HepG2 (cell line): Measurements from ENCODE around the gene TMCC1. TPM values are rescaled to one million over a fixed set of nuclear protein-coding genes. Genes with fewer than 3 reads are reported as not detected.

ENCODE experiments used
- CREB1 ChIP-seq, 2 experiments: fragments of 450-650 bp in 1 of 2; IDR thresholded peaks; 2 replicates each; pipeline ENCODE4 v1.6.1; 2016 to 2017; ENCODE audit warnings: control low read depth in 1 of 2, mild to moderate bottlenecking in 1 of 2, missing compliant biosample characterization in 1 of 2, missing genetic modification characterization in 1 of 2
- FOXC1 ChIP-seq: sonication (generic); formaldehyde crosslinking; IDR thresholded peaks from 2 replicates; pipeline ENCODE4 v1.8.0; 2022; ENCODE audit warnings: mild to moderate bottlenecking, missing genetic modification reagents, borderline replicate concordance
- GATAD2A ChIP-seq: IDR thresholded peaks from 2 replicates; pipeline ENCODE4 v1.6.1; 2016
- GFI1 ChIP-seq: sonication (generic); formaldehyde crosslinking; IDR thresholded peaks from 2 replicates; pipeline ENCODE4 v1.5.0; 2020; ENCODE audit warnings: missing genetic modification reagents, mild to moderate bottlenecking, borderline replicate concordance
- HNRNPUL1 ChIP-seq: fragments of 200-400 bp; formaldehyde crosslinking; IDR thresholded peaks from 2 replicates; pipeline ENCODE4 v1.6.1; 2017; ENCODE audit warnings: low read depth, mild to moderate bottlenecking, low read length, moderate library complexity
- HOXA9 ChIP-seq: sonication (generic); formaldehyde crosslinking; IDR thresholded peaks from 2 replicates; pipeline ENCODE4 v1.8.1; 2022; ENCODE audit warnings: missing genetic modification reagents, mild to moderate bottlenecking, moderate library complexity, borderline replicate concordance
- IRF2 ChIP-seq: IDR thresholded peaks from 2 replicates; pipeline ENCODE4 v1.6.1; 2018; ENCODE audit warnings: missing genetic modification reagents, missing compliant biosample characterization
- MIER3 ChIP-seq: IDR thresholded peaks from 2 replicates; pipeline ENCODE4 v1.6.1; 2016; ENCODE audit warnings: missing compliant biosample characterization, borderline replicate concordance
- NR2C2 ChIP-seq: sonication (generic); formaldehyde crosslinking; IDR thresholded peaks from 2 replicates; pipeline ENCODE4 v1.4.0; 2020; ENCODE audit warnings: missing genetic modification reagents, mild to moderate bottlenecking, moderate library complexity, borderline replicate concordance
- NR2F6 ChIP-seq, 2 experiments: IDR thresholded peaks; 2 replicates each; pipeline ENCODE4 v1.6.1; 2016; ENCODE audit warnings: antibody characterized with exemption in 1 of 2, mild to moderate bottlenecking in 1 of 2
- PHB2 ChIP-seq: fragments of 450-650 bp; IDR thresholded peaks from 2 replicates; pipeline ENCODE4 v1.6.1; 2018; ENCODE audit not compliant: partially characterized antibody
- PHF20 ChIP-seq: sonication (generic); formaldehyde crosslinking; IDR thresholded peaks from 2 replicates; pipeline ENCODE4 v1.5.0; 2020; ENCODE audit warnings: mild to moderate bottlenecking, missing genetic modification reagents
- PITX1 ChIP-seq: sonication (generic); formaldehyde crosslinking; IDR thresholded peaks from 2 replicates; pipeline ENCODE4 v1.5.1; 2020; ENCODE audit warnings: mild to moderate bottlenecking, missing genetic modification reagents
- PPARG ChIP-seq: conservative IDR thresholded peaks from 2 replicates; pipeline ENCODE4 v1.6.1; 2016; ENCODE audit warnings: missing biosample characterization, missing genetic modification reagents
- RAD51 ChIP-seq: fragments of 450-650 bp; IDR thresholded peaks from 2 replicates; pipeline ENCODE4 v1.6.1; 2016; ENCODE audit warnings: borderline replicate concordance
- RELA ChIP-seq: sonication (generic); formaldehyde crosslinking; IDR thresholded peaks from 2 replicates; pipeline ENCODE4 v1.4.0; 2020; ENCODE audit warnings: missing genetic modification reagents
- SMAD1 ChIP-seq: sonication (generic); formaldehyde crosslinking; IDR thresholded peaks from 2 replicates; pipeline ENCODE4 v1.4.0; 2020; ENCODE audit warnings: missing genetic modification reagents, low read depth, mild to moderate bottlenecking, borderline replicate concordance
- SMARCC2 ChIP-seq: fragments of 450-650 bp; IDR thresholded peaks from 2 replicates; pipeline ENCODE4 v1.6.1; 2017; ENCODE audit warnings: antibody characterized with exemption, mild to moderate bottlenecking
- SRF ChIP-seq: IDR thresholded peaks from 2 replicates; pipeline ENCODE4 v1.6.1; 2011; ENCODE audit warnings: mild to moderate bottlenecking, low read depth, low read length, moderate library complexity
- TBL1XR1 ChIP-seq: fragments of 150-350 bp; IDR thresholded peaks from 2 replicates; pipeline ENCODE4 v1.6.1; 2014; ENCODE audit warnings: borderline replicate concordance, low read length; ENCODE audit not compliant: partially characterized antibody
- ZC3H4 ChIP-seq: sonication (generic); formaldehyde crosslinking; IDR thresholded peaks from 2 replicates; pipeline ENCODE4 v1.4.0; 2020; ENCODE audit warnings: missing genetic modification reagents, borderline replicate concordance
- ZNF10 ChIP-seq: sonication (generic); formaldehyde crosslinking; IDR thresholded peaks from 2 replicates; pipeline ENCODE4 v1.4.0; 2020; ENCODE audit warnings: mild to moderate bottlenecking, low read depth, missing genetic modification reagents, borderline replicate concordance
- ZNF124 ChIP-seq: sonication (generic); formaldehyde crosslinking; IDR thresholded peaks from 2 replicates; pipeline ENCODE4 v1.4.0; 2020; ENCODE audit warnings: missing genetic modification reagents
- ZNF329 ChIP-seq: sonication (generic); formaldehyde crosslinking; IDR thresholded peaks from 2 replicates; pipeline ENCODE4 v1.9.0; 2021; ENCODE audit warnings: low read depth, mild to moderate bottlenecking, missing genetic modification reagents
- ZNF607 ChIP-seq: sonication (generic); formaldehyde crosslinking; IDR thresholded peaks from 2 replicates; pipeline ENCODE4 v1.5.1; 2020; ENCODE audit warnings: missing genetic modification reagents, mild to moderate bottlenecking, borderline replicate concordance
- polyA plus RNA-seq, 8 experiments: library from polyadenylated mRNA; depleted of rRNA in 3 of 8; stranded (reverse) in 7 of 8; unstranded in 1 of 8; fragments of >200 nt; fragmentation: Illumina TruSeq in 4 of 8; extraction: Trizol in 4 of 8; gene quantifications; 2 replicates each; pipeline versions ENCODE4 v1.2.1 to v1.2.3, GENCODE V29; 2011 to 2016; ENCODE audit warnings: low read depth in 4 of 8, missing spikeins in 1 of 8, mixed read lengths in 1 of 8; ENCODE audit not compliant: insufficient read depth in 1 of 8
- total RNA-seq, 5 experiments: library from RNA; depleted of rRNA; stranded (reverse); fragments of >200 nt; fragmentation: Illumina TruSeq; extraction: Trizol; gene quantifications; 2 replicates each; pipeline ENCODE4 v1.2.3, GENCODE V29; 2016; ENCODE audit warnings: low read depth in 1 of 5
- TF ChIP-seq, protein P1 (sequence below): IDR thresholded peaks from 2 replicates; pipeline ENCODE4 v1.6.1; 2016; ENCODE audit warnings: mild to moderate bottlenecking
- TF ChIP-seq, protein P2 (sequence below): sonication (generic); formaldehyde crosslinking; IDR thresholded peaks from 2 replicates; pipeline ENCODE4 v1.8.0; 2022; ENCODE audit warnings: mild to moderate bottlenecking, missing genetic modification reagents
- TF ChIP-seq, protein P3 (sequence below): sonication (generic); formaldehyde crosslinking; IDR thresholded peaks from 2 replicates; pipeline ENCODE4 v1.8.1; 2023; ENCODE audit warnings: missing genetic modification reagents, mild to moderate bottlenecking, borderline replicate concordance
- TF ChIP-seq, protein P4 (sequence below): sonication (generic); formaldehyde crosslinking; conservative IDR thresholded peaks from 2 replicates; pipeline ENCODE4 v1.8.0; 2022; ENCODE audit warnings: mild to moderate bottlenecking, moderate library complexity, missing genetic modification reagents

The TMCC1 gene
- total and polyA plus RNA-seq, 2 of the 13 experiments (the other 11 are each of a cell fraction or from before 2014, with no cell fraction given), result 12.1 to 264 TPM

DNA sequence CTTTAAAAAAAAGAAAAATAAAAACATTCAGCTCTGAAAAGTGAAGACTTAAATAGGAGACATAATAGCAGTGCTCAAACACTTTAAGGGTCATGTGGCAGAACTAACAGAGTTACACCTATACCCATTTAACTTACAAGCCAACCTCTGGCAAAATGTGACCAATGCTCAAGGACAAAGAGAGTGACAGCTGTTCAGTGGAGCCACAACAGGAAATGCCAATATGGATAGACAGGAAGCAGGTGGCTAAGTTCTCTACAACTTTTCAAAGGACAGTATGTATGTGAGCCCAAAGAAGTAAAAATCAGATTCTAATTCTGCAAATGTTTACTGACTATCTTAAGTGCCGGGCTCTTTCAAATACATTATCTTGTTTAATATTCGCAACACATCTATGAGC lies 3.4 kb downstream of the TMCC1 start (continued):
- 0 out of 2 replicates have a peak, but pooled peaks have one; percentile 32 for TF ChIP-seq GATAD2A
- peak; percentile 60 for TF ChIP-seq IRF2 (CRISPR knock-in tag)
- TF ChIP-seq SMARCC2, result no peak
- TF ChIP-seq ZNF124 (CRISPR knock-in tag), result no peak
- TF ChIP-seq, protein P1, sequence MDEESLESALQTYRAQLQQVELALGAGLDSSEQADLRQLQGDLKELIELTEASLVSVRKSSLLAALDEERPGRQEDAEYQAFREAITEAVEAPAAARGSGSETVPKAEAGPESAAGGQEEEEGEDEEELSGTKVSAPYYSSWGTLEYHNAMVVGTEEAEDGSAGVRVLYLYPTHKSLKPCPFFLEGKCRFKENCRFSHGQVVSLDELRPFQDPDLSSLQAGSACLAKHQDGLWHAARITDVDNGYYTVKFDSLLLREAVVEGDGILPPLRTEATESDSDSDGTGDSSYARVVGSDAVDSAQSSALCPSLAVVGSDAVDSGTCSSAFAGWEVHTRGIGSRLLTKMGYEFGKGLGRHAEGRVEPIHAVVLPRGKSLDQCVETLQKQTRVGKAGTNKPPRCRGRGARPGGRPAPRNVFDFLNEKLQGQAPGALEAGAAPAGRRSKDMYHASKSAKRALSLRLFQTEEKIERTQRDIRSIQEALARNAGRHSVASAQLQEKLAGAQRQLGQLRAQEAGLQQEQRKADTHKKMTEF (CRISPR knock-in tag), result no peak; the same call in 1 of the 2 replicates
- no peak for TF ChIP-seq FOXC1 (CRISPR knock-in tag)
- TF ChIP-seq TBL1XR1, result no peak
- TF ChIP-seq RELA (CRISPR knock-in tag), result no peak
- no peak for TF ChIP-seq NR2F6 (IDR thresholded peaks at IDR 0.05)
- peak; percentile 37; the same call in 1 of the 2 replicates for TF ChIP-seq NR2F6 (CRISPR knock-in tag; IDR thresholded peaks at IDR 0.05)
- no peak for TF ChIP-seq PHF20 (CRISPR knock-in tag)
- no peak for TF ChIP-seq ZNF329
- TF ChIP-seq PPARG (CRISPR knock-in tag), result no peak
- TF ChIP-seq, protein P2, sequence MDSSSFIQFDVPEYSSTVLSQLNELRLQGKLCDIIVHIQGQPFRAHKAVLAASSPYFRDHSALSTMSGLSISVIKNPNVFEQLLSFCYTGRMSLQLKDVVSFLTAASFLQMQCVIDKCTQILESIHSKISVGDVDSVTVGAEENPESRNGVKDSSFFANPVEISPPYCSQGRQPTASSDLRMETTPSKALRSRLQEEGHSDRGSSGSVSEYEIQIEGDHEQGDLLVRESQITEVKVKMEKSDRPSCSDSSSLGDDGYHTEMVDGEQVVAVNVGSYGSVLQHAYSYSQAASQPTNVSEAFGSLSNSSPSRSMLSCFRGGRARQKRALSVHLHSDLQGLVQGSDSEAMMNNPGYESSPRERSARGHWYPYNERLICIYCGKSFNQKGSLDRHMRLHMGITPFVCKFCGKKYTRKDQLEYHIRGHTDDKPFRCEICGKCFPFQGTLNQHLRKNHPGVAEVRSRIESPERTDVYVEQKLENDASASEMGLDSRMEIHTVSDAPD (CRISPR knock-in tag), result no peak
- no peak for TF ChIP-seq ZNF607 (CRISPR knock-in tag)
- peak; percentile 71; the same call in 1 of the 2 replicates for TF ChIP-seq SRF
- no peak for TF ChIP-seq RAD51
- no peak for TF ChIP-seq PHB2
- no peak for TF ChIP-seq CREB1 (IDR thresholded peaks at IDR 0.05)
- no peak for TF ChIP-seq CREB1 (CRISPR knock-in tag; IDR thresholded peaks at IDR 0.05)
- TF ChIP-seq NR2C2 (CRISPR knock-in tag), result no peak
- TF ChIP-seq HNRNPUL1, result no peak
- TF ChIP-seq GFI1, result no peak
- TF ChIP-seq ZC3H4 (CRISPR knock-in tag), result no peak
- TF ChIP-seq MIER3 (CRISPR knock-in tag), result 0 out of 2 replicates have a peak, but pooled peaks have one; percentile 23
- TF ChIP-seq, protein P3, sequence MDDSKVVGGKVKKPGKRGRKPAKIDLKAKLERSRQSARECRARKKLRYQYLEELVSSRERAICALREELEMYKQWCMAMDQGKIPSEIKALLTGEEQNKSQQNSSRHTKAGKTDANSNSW (CRISPR knock-in tag), result no peak
- TF ChIP-seq SMAD1, result no peak
- TF ChIP-seq, protein P4, sequence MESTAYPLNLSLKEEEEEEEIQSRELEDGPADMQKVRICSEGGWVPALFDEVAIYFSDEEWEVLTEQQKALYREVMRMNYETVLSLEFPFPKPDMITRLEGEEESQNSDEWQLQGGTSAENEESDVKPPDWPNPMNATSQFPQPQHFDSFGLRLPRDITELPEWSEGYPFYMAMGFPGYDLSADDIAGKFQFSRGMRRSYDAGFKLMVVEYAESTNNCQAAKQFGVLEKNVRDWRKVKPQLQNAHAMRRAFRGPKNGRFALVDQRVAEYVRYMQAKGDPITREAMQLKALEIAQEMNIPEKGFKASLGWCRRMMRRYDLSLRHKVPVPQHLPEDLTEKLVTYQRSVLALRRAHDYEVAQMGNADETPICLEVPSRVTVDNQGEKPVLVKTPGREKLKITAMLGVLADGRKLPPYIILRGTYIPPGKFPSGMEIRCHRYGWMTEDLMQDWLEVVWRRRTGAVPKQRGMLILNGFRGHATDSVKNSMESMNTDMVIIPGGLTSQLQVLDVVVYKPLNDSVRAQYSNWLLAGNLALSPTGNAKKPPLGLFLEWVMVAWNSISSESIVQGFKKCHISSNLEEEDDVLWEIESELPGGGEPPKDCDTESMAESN, result no peak
- no peak for TF ChIP-seq PITX1 (CRISPR knock-in tag)
- TF ChIP-seq ZNF10 (CRISPR knock-in tag), result no peak
- TF ChIP-seq HOXA9 (CRISPR knock-in tag), result no peak
